ENCODE data around the gene CNTNAP2.

GRCh38 chr7:146423446-146423845 lies 306.8 kb downstream of the CNTNAP2 start:
- no peak for TF ChIP-seq POLR2A (IDR thresholded peaks at IDR 0.05)
- TF ChIP-seq, protein P1, sequence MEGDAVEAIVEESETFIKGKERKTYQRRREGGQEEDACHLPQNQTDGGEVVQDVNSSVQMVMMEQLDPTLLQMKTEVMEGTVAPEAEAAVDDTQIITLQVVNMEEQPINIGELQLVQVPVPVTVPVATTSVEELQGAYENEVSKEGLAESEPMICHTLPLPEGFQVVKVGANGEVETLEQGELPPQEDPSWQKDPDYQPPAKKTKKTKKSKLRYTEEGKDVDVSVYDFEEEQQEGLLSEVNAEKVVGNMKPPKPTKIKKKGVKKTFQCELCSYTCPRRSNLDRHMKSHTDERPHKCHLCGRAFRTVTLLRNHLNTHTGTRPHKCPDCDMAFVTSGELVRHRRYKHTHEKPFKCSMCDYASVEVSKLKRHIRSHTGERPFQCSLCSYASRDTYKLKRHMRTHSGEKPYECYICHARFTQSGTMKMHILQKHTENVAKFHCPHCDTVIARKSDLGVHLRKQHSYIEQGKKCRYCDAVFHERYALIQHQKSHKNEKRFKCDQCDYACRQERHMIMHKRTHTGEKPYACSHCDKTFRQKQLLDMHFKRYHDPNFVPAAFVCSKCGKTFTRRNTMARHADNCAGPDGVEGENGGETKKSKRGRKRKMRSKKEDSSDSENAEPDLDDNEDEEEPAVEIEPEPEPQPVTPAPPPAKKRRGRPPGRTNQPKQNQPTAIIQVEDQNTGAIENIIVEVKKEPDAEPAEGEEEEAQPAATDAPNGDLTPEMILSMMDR (IDR thresholded peaks at IDR 0.05), result no peak
